Vagina (tissue), 2 donors: ENCODE results near the gene ARFIP1. TPM values are rescaled to one million over a fixed set of nuclear protein-coding genes. Genes with fewer than 3 reads are reported as not detected.

Experiments used
- DNase-seq, 2 donors: peaks; one replicate each; pipeline ENCODE4 v3.0.0-alpha.2; 2017; ENCODE audit errors: extremely low spot score in 2 of 2
- H3K27ac ChIP-seq: fragments of 200-600 bp; sonication (generic); one replicate; pipeline ENCODE4 v1.5.1; 2019
- H3K27me3 ChIP-seq: fragments of 200-600 bp; sonication (generic); one replicate; pipeline ENCODE4 v1.5.1; 2019
- H3K36me3 ChIP-seq, 2 donors: fragments of 200-600 bp; sonication (generic); one replicate each; pipeline ENCODE4 v1.5.1; 2017 to 2019
- H3K4me1 ChIP-seq: fragments of 200-600 bp; sonication (generic); one replicate; pipeline ENCODE4 v1.5.1; 2019
- H3K4me3 ChIP-seq, 2 donors: fragments of 200-600 bp; sonication (generic); 1 replicate in 1 of 2; 2 replicates in 1 of 2; pipeline ENCODE4 v1.5.1; 2016 to 2019
- H3K9me3 ChIP-seq: fragments of 200-600 bp; sonication (generic); one replicate; pipeline ENCODE4 v1.5.1; 2019
- CTCF ChIP-seq, 3 experiments: fragments of 450-650 bp in 2 of 3; fragments of 200-600 bp in 1 of 3; sonication (generic) in 1 of 3; IDR thresholded peaks; one replicate each; pipeline ENCODE4 v1.5.1; 2017 to 2019; ENCODE audit warnings: antibody characterized with exemption in 3 of 3, mild to moderate bottlenecking in 2 of 3, moderate library complexity in 2 of 3
- POLR2A ChIP-seq, 2 donors: fragments of 450-650 bp; IDR thresholded peaks; one replicate each; pipeline ENCODE4 v1.6.1; 2017; ENCODE audit warnings: antibody characterized with exemption in 2 of 2, mild to moderate bottlenecking in 2 of 2, moderate library complexity in 2 of 2
- POLR2AphosphoS5 ChIP-seq, 2 donors: sonication (generic); formaldehyde crosslinking; IDR thresholded peaks; one replicate each; pipeline ENCODE4 v1.9.0; 2017; ENCODE audit warnings: antibody characterized with exemption in 2 of 2, mild to moderate bottlenecking in 2 of 2, low read depth in 1 of 2; ENCODE audit not compliant: insufficient read depth in 1 of 2
- intact Hi-C: fragments of 100-400 bp; cut with DNase I; formaldehyde crosslinking; loops from one replicate; pipeline ENCODE4 v1.15.1; 2023
- total RNA-seq: library from RNA; depleted of rRNA; stranded (reverse); fragments of >200 nt; gene quantifications from one replicate; pipeline ENCODE4 v1.2.3, GENCODE V29; 2016

The ARFIP1 gene
- total RNA-seq, 1 donor from 2014 or later = 19.4 TPM

- no peak overlapping the region for H3K4me3 ChIP-seq
- no peaks in the 10 kb centered on the region for H3K36me3 ChIP-seq
- TF ChIP-seq POLR2AphosphoS5 (IDR thresholded peaks at IDR 0.05; ENCODE audit: insufficient read depth in 1 of 2, low read depth in 1 of 2) = no peak
- TF ChIP-seq POLR2A (IDR thresholded peaks at IDR 0.05) = no peak
- no peak for TF ChIP-seq CTCF (IDR thresholded peaks at IDR 0.05)
- no peaks in the 10 kb centered on the region for H3K4me1 ChIP-seq
- no peaks in the 10 kb centered on the region for H3K27me3 ChIP-seq
- intact Hi-C loops = loop anchor here (5.0 kb wide), 1 partner anchor 1208 kb away; no protein-coding TSS in a partner anchor
- H3K27ac ChIP-seq = no peak overlapping the region
- H3K9me3 ChIP-seq = no peaks in the 10 kb centered on the region
- DNase-seq = no peak
Measured at GRCh38 chr4:152909901-152910300, 130.1 kb downstream of the ARFIP1 start.

GRCh38 chr4:152910521-152910920 is 130.8 kb downstream of the ARFIP1 start:
- intact Hi-C loops = no loop called here
- no peak for DNase-seq
- no peaks in the 10 kb centered on the region for H3K36me3 ChIP-seq
- no peak overlapping the region for H3K27ac ChIP-seq
- no peak for TF ChIP-seq CTCF (IDR thresholded peaks at IDR 0.05)
- no peak for TF ChIP-seq POLR2A (IDR thresholded peaks at IDR 0.05)
- TF ChIP-seq POLR2AphosphoS5 (IDR thresholded peaks at IDR 0.05; ENCODE audit: insufficient read depth in 1 of 2, low read depth in 1 of 2) = no peak
- no peaks in the 10 kb centered on the region for H3K27me3 ChIP-seq
- no peak overlapping the region for H3K4me3 ChIP-seq
- H3K4me1 ChIP-seq = no peaks in the 10 kb centered on the region
- no peaks in the 10 kb centered on the region for H3K9me3 ChIP-seq

- Histone ChIP-seq H3K36me3 (no peaks in the 10 kb centered on the region), H3K27ac (no peak overlapping the region), H3K4me3 (no peak overlapping the region), H3K4me1 (no peaks in the 10 kb centered on the region), H3K27me3 (no peaks in the 10 kb centered on the region), H3K9me3 (no peaks in the 10 kb centered on the region)
- TF ChIP-seq POLR2AphosphoS5 (IDR thresholded peaks at IDR 0.05; ENCODE audit: insufficient read depth in 1 of 2, low read depth in 1 of 2) = no peak
- TF ChIP-seq POLR2A (IDR thresholded peaks at IDR 0.05) = no peak
- TF ChIP-seq CTCF (IDR thresholded peaks at IDR 0.05) = no peak
- DNase-seq = no peak
- intact Hi-C loops = no loop called here
Measured at GRCh38 chr4:152917543-152918395, 138.0 kb downstream of the ARFIP1 start.

GRCh38 chr4:152919826-152920225 is 140.1 kb downstream of the ARFIP1 start:
- H3K27ac ChIP-seq = no peak overlapping the region
- TF ChIP-seq CTCF (IDR thresholded peaks at IDR 0.05) (no peak), POLR2A (IDR thresholded peaks at IDR 0.05) (no peak), POLR2AphosphoS5 (IDR thresholded peaks at IDR 0.05; ENCODE audit: insufficient read depth in 1 of 2, low read depth in 1 of 2) (no peak)

GRCh38 chr4:152920768-152921167 is 141.0 kb downstream of the ARFIP1 start:
- intact Hi-C loops = no loop called here
- Histone ChIP-seq H3K9me3 (no peaks in the 10 kb centered on the region), H3K27ac (no peak overlapping the region), H3K4me1 (no peaks in the 10 kb centered on the region), H3K4me3 (no peak overlapping the region), H3K36me3 (no peaks in the 10 kb centered on the region), H3K27me3 (no peaks in the 10 kb centered on the region)
- no peak for DNase-seq
- TF ChIP-seq CTCF (IDR thresholded peaks at IDR 0.05) (no peak), POLR2A (IDR thresholded peaks at IDR 0.05) (no peak), POLR2AphosphoS5 (IDR thresholded peaks at IDR 0.05; ENCODE audit: insufficient read depth in 1 of 2, low read depth in 1 of 2) (no peak)

More at GRCh38 chr4:152919826-152920225, 140.1 kb downstream of the ARFIP1 start:
- intact Hi-C loops = no loop called here
- no peaks in the 10 kb centered on the region for H3K36me3 ChIP-seq
- no peaks in the 10 kb centered on the region for H3K4me1 ChIP-seq
- H3K4me3 ChIP-seq = no peak overlapping the region
- H3K27me3 ChIP-seq = no peaks in the 10 kb centered on the region
- no peaks in the 10 kb centered on the region for H3K9me3 ChIP-seq
- no peak for DNase-seq
